ENCODE data around the gene NIPAL1.

The NIPAL1 gene

DNA sequence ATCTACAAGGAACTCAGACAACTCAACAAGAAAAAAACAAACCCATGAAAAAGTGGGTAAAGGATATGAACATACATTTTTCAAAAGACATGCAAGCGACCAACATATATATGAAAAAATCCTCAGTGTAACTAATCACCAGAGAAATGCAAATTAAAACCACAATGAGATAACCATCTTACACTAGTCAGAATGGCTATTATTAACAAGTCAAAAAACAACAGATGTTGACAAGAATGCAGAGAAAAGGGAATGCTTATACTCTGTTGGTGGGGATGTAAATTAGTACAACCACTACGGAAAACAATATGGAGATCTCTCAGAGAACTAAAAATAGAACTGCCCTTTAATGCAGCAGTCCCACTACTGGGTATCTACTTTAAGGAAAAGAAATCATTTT lies 12.1 kb downstream of the NIPAL1 start:
- Histone ChIP-seq H3K4me1 (ENCODE audit: control insufficient read depth, insufficient read depth, low read length) (peaks cover 28% of the 10 kb centered on the region), H3K27me3 (ENCODE audit: control insufficient read depth, insufficient read depth, low read length) (no peaks in the 10 kb centered on the region), H3K9me3 (ENCODE audit: control insufficient read depth, insufficient read depth, low read length) (no peaks in the 10 kb centered on the region), H3K9ac (ENCODE audit: low read depth, low read length) (no peak overlapping the region), H3K4me3 (ENCODE audit: low read depth, low read length) (no peak overlapping the region), H3K36me3 (ENCODE audit: control insufficient read depth, insufficient read depth, low read length) (no peaks in the 10 kb centered on the region)

DNA sequence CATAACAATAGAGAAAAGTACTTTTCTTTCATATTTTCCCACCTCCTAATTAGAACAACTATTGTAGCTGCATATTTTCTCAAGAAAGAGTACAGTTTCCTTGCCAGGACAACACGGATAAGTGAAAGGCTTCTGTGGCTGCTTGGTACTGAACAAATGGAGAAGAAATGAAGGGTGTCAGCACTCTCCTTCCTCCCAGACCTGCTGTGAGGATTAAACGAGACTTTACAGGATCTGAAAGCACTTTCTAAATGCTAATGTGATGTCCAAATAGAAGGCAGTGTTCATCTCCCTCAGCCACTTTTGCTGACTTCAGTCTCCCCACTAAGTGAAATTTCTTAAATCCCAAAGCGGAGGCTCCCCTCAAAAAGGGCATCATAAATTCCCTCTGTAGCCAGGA lies 13.9 kb downstream of the NIPAL1 start:
- H3K9ac ChIP-seq (ENCODE audit: low read depth, low read length) = no peak overlapping the region
- no peaks in the 10 kb centered on the region for H3K9me3 ChIP-seq (ENCODE audit: control insufficient read depth, insufficient read depth, low read length)
- H3K4me1 ChIP-seq (ENCODE audit: control insufficient read depth, insufficient read depth, low read length) = peaks cover 28% of the 10 kb centered on the region
- no peak overlapping the region for H3K4me3 ChIP-seq (ENCODE audit: low read depth, low read length)
- no peaks in the 10 kb centered on the region for H3K27me3 ChIP-seq (ENCODE audit: control insufficient read depth, insufficient read depth, low read length)
- H3K36me3 ChIP-seq (ENCODE audit: control insufficient read depth, insufficient read depth, low read length) = no peaks in the 10 kb centered on the region

DNA sequence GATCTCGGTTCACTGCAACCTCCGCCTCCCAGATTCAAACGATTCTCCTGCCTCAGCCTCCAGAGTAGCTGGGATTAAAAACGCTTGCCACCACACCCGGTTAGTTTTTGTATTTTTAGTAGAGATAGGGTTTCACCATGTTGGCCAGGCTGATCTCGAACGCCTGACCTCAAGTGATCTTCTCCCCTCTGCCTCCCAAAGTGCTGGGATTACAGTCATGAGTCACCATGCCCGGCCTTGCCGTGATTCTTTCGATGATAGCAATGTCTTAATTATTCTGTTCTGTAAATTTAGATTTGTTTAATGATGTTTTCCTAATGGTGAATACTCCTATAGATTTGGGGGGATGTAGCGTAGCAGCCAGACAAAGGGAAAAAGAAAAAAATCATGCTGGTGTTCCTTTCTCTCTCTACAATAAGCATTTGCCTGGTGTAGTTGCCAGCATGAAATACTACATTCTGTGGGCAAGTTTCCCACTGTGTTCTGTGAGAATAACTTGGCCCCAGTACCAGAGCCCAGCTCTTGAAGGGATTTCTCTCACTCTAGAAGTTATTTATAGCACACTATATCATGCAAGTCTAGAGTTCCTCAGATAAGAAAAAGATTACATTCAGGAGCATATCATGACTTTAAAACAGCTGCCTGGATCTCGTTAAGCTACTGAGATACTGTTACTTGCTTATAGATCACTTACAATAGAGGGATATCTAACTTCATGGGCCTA lies 15.4 kb downstream of the NIPAL1 start:
- Histone ChIP-seq H3K27me3 (ENCODE audit: control insufficient read depth, insufficient read depth, low read length) (no peaks in the 10 kb centered on the region), H3K36me3 (ENCODE audit: control insufficient read depth, insufficient read depth, low read length) (no peaks in the 10 kb centered on the region), H3K9me3 (ENCODE audit: control insufficient read depth, insufficient read depth, low read length) (no peaks in the 10 kb centered on the region), H3K4me3 (ENCODE audit: low read depth, low read length) (no peak overlapping the region), H3K9ac (ENCODE audit: low read depth, low read length) (no peak overlapping the region), H3K4me1 (ENCODE audit: control insufficient read depth, insufficient read depth, low read length) (peaks cover 28% of the 10 kb centered on the region)

DNA sequence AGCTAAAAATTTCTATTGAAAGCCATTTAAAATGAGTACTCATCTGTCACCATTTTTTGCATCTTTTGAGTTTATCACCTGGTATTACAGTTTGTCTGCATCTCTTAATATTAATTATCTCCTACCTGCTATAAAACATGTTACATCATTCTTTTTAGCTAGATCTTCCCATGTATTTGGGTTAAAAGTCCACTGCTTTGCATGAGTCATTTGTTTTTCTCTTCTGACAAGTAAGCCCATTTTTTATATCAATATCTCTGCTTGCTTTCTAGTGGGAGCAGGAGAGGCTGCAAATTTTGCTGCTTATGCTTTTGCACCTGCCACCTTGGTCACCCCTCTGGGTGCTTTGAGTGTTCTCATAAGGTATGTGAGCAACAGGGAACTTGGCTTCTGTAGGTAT lies 16.1 kb downstream of the NIPAL1 start:
- Histone ChIP-seq H3K27me3 (ENCODE audit: control insufficient read depth, insufficient read depth, low read length) (no peaks in the 10 kb centered on the region), H3K9ac (ENCODE audit: low read depth, low read length) (no peak overlapping the region), H3K4me1 (ENCODE audit: control insufficient read depth, insufficient read depth, low read length) (peaks cover 22% of the 10 kb centered on the region), H3K36me3 (ENCODE audit: control insufficient read depth, insufficient read depth, low read length) (no peaks in the 10 kb centered on the region), H3K4me3 (ENCODE audit: low read depth, low read length) (no peak overlapping the region), H3K9me3 (ENCODE audit: control insufficient read depth, insufficient read depth, low read length) (no peaks in the 10 kb centered on the region)

DNA sequence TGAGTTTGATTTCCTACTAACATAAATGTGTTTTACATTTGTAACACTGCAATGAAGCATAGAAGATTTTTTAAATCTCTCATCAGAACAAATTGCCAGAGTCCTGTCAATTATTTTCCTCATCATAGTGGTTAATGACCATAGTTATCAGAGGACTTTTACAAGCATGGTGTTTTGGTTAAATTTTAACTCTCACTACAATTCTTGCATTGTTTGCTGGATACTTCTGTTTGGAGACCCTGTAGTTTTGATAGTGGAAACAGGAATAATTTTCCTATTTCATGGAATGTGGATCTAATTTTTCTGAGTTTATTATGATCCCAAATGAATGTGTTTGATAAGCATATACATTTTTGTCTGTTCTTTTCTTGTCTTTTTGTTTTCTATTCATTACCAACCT lies 16.8 kb downstream of the NIPAL1 start:
- no peaks in the 10 kb centered on the region for H3K36me3 ChIP-seq (ENCODE audit: control insufficient read depth, insufficient read depth, low read length)
- no peak overlapping the region for H3K4me3 ChIP-seq (ENCODE audit: low read depth, low read length)
- no peak overlapping the region for H3K9ac ChIP-seq (ENCODE audit: low read depth, low read length)
- peaks cover 18% of the 10 kb centered on the region for H3K4me1 ChIP-seq (ENCODE audit: control insufficient read depth, insufficient read depth, low read length)
- no peaks in the 10 kb centered on the region for H3K27me3 ChIP-seq (ENCODE audit: control insufficient read depth, insufficient read depth, low read length)
- no peaks in the 10 kb centered on the region for H3K9me3 ChIP-seq (ENCODE audit: control insufficient read depth, insufficient read depth, low read length)

DNA sequence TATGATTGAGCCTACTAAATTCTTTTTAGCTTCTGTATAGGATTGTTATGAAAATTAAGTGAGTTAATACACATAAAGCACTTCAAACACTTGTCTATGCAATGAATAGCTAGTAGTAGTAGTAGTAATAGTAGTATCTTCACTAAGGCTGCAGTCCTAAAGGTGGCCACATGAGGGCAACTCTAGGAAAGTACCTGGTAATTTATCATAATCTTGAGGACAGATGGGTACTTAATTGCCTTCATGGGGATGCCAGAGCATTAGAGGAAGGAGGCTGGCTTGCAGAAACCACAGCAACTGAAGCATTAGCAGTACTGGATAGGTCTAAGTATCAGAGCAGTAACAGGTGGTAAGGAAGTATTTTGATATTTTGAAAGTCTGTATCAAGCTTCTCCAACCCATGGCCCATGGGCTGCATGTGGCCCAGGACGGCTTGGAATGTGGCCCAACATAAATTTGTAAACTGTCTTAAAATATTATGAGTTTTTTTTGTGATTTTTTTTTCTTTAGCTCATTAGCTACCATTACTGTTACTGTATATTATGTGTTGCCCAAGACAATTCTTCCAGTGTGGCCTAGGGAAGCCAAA lies 17.3 kb downstream of the NIPAL1 start:
- Histone ChIP-seq H3K36me3 (ENCODE audit: control insufficient read depth, insufficient read depth, low read length) (no peaks in the 10 kb centered on the region), H3K9ac (ENCODE audit: low read depth, low read length) (no peak overlapping the region), H3K9me3 (ENCODE audit: control insufficient read depth, insufficient read depth, low read length) (no peaks in the 10 kb centered on the region), H3K4me1 (ENCODE audit: control insufficient read depth, insufficient read depth, low read length) (peaks cover 18% of the 10 kb centered on the region), H3K4me3 (ENCODE audit: low read depth, low read length) (no peak overlapping the region), H3K27me3 (ENCODE audit: control insufficient read depth, insufficient read depth, low read length) (no peaks in the 10 kb centered on the region)

DNA sequence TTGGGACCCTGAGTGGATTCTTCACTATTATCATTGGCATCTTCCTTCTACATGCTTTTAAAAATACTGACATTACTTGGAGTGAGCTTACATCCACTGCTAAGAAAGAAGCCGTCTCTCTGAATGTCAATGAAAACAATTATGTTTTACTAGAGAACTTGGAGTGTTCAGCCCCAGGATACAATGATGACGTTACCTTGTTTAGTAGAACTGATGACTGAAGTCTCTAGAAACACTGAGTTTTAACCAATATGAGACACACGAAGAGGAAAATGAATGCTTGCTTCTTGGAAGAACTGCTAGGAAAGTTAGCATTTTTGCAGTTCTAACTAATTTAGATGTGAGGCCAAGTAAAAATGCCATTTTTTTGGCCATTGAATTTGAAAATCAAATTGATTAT lies 19.4 kb downstream of the NIPAL1 start:
- Histone ChIP-seq H3K4me1 (ENCODE audit: control insufficient read depth, insufficient read depth, low read length) (no peaks in the 10 kb centered on the region), H3K4me3 (ENCODE audit: low read depth, low read length) (no peak overlapping the region), H3K27me3 (ENCODE audit: control insufficient read depth, insufficient read depth, low read length) (no peaks in the 10 kb centered on the region), H3K9me3 (ENCODE audit: control insufficient read depth, insufficient read depth, low read length) (no peaks in the 10 kb centered on the region), H3K9ac (ENCODE audit: low read depth, low read length) (no peak overlapping the region), H3K36me3 (ENCODE audit: control insufficient read depth, insufficient read depth, low read length) (no peaks in the 10 kb centered on the region)

DNA sequence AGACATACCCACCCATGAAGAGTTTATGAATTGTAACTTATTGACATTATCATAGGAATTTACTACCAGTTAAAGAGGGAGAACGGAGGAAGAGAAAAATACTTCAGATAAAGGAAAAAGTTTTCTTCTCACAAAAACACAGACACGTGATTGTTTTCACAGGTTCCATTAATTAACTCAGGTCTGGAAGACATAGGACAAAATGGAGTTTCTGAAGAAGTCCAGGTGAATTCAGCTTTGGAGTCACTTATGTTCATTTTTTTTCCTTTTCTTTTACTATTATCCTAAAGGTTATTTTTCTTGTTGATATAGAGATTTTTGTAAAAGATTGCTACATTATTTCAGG lies 20.5 kb downstream of the NIPAL1 start:
- Histone ChIP-seq H3K36me3 (ENCODE audit: control insufficient read depth, insufficient read depth, low read length) (no peaks in the 10 kb centered on the region), H3K9me3 (ENCODE audit: control insufficient read depth, insufficient read depth, low read length) (no peaks in the 10 kb centered on the region), H3K4me1 (ENCODE audit: control insufficient read depth, insufficient read depth, low read length) (no peaks in the 10 kb centered on the region), H3K9ac (ENCODE audit: low read depth, low read length) (no peak overlapping the region), H3K27me3 (ENCODE audit: control insufficient read depth, insufficient read depth, low read length) (no peaks in the 10 kb centered on the region), H3K4me3 (ENCODE audit: low read depth, low read length) (no peak overlapping the region)

DNA sequence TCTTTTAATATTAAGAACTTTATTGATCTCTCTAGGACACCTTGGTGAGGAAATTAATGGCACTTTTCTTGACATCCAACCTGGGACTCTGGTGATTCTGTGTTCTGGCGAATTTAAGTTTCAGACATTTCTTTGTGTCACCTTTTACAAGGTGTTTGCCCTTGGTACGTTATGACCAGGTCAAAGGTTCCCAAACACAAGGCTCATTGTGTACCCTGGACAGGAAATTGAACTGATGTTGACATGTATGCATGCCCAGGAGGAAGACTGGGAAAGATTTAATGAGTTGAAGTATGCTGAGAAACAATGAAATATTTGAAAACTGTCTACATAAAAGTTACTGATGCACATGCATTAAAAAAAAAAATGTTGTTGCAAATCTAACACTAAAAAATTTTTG lies 22.1 kb downstream of the NIPAL1 start:
- Histone ChIP-seq H3K9ac (ENCODE audit: low read depth, low read length) (no peak overlapping the region), H3K9me3 (ENCODE audit: control insufficient read depth, insufficient read depth, low read length) (no peaks in the 10 kb centered on the region), H3K27me3 (ENCODE audit: control insufficient read depth, insufficient read depth, low read length) (no peaks in the 10 kb centered on the region), H3K36me3 (ENCODE audit: control insufficient read depth, insufficient read depth, low read length) (no peaks in the 10 kb centered on the region), H3K4me1 (ENCODE audit: control insufficient read depth, insufficient read depth, low read length) (peaks cover 8% of the 10 kb centered on the region), H3K4me3 (ENCODE audit: low read depth, low read length) (no peak overlapping the region)

DNA sequence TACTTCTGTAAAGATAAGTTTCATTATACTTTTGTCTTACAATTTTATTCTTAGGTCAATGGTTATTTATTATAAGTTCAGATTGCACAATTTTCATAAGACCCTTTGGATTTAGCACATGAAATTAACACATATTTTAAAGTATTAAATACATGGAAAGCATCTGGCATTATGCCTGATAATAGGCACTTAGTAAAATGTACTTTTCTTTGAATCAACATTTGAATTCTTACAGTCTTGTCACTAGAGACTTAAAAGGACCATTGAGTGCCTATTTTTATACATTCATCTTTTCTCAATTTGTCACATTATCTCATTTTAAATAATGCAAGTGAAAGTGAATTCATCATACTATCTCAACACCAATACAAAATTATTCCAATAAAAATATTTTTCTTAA lies 23.0 kb downstream of the NIPAL1 start:
- Histone ChIP-seq H3K9ac (ENCODE audit: low read depth, low read length) (no peak overlapping the region), H3K4me1 (ENCODE audit: control insufficient read depth, insufficient read depth, low read length) (peaks cover 8% of the 10 kb centered on the region), H3K9me3 (ENCODE audit: control insufficient read depth, insufficient read depth, low read length) (no peaks in the 10 kb centered on the region), H3K4me3 (ENCODE audit: low read depth, low read length) (no peak overlapping the region), H3K36me3 (ENCODE audit: control insufficient read depth, insufficient read depth, low read length) (no peaks in the 10 kb centered on the region), H3K27me3 (ENCODE audit: control insufficient read depth, insufficient read depth, low read length) (no peaks in the 10 kb centered on the region)

DNA sequence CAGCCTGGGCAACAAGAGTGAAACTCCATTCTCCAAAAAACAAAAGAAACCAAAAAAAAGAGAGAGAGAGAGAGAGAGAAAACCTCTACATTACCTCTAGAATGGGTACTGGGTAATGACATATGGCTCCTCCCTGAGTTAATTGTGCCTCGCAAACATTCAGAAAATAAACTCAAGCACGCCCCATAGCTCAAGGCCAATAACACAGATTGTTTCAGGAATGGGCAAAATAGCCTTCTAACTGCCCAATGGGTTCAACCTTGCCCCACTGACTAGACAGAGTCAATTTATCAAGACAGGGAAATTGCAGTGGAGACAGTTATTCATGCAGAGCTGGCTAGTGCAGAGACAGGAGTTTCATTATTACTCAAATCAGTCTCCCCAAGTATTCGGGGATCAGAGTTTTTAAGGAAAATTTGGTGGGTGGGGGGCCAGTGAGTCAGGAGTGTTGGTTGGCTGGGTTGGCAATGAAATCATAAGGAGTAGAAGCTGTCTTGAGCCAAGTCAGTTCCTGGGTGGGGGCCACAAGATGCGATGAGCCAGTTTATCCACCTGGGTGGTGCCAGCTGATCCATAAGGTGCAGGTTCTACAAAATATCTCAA lies 25.1 kb downstream of the NIPAL1 start:
- Histone ChIP-seq H3K4me1 (ENCODE audit: control insufficient read depth, insufficient read depth, low read length) (peaks cover 8% of the 10 kb centered on the region), H3K36me3 (ENCODE audit: control insufficient read depth, insufficient read depth, low read length) (no peaks in the 10 kb centered on the region), H3K27me3 (ENCODE audit: control insufficient read depth, insufficient read depth, low read length) (no peaks in the 10 kb centered on the region), H3K9ac (ENCODE audit: low read depth, low read length) (no peak overlapping the region), H3K9me3 (ENCODE audit: control insufficient read depth, insufficient read depth, low read length) (no peaks in the 10 kb centered on the region), H3K4me3 (ENCODE audit: low read depth, low read length) (no peak overlapping the region)

DNA sequence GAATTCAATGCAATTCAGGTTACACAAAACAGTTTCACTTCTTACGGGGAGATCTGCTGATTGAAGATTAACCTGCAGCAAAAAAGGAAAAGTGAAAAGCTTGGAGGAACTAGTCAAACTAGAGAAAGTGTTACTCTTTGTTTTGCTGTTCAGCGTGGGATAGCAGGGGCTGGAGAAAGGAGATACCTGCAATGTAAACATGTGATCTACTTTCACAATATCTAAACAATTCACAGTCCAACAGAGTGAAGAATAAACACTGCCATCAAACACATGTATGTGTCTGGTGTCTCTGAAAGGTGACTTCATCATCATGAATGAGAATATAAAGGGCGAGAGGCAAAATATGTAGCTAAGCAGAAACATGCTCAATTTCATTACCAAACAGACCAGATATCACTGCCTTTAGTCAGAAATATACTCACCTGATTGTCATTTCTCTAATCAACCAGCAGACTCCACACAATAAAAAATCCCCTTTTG lies 26.4 kb downstream of the NIPAL1 start:
- H3K27me3 ChIP-seq (ENCODE audit: control insufficient read depth, insufficient read depth, low read length) = no peaks in the 10 kb centered on the region
- H3K9ac ChIP-seq (ENCODE audit: low read depth, low read length) = no peak overlapping the region
- H3K36me3 ChIP-seq (ENCODE audit: control insufficient read depth, insufficient read depth, low read length) = no peaks in the 10 kb centered on the region

More for the DNA sequence above, 26.4 kb downstream of the NIPAL1 start:
- H3K4me1 ChIP-seq (ENCODE audit: control insufficient read depth, insufficient read depth, low read length) = peaks cover 8% of the 10 kb centered on the region
- no peak overlapping the region for H3K4me3 ChIP-seq (ENCODE audit: low read depth, low read length)
- H3K9me3 ChIP-seq (ENCODE audit: control insufficient read depth, insufficient read depth, low read length) = no peaks in the 10 kb centered on the region

All from iPS-15b (cell line).